SIG-M5 treated with dmso at 0.1 percent for 504 hours (cell line): ENCODE data around the gene TPP1.

Experiments
- DNase-seq: peaks from one replicate; lab custom pipeline; 2025; ENCODE audit not compliant: unreplicated experiment; lab: John Stamatoyannopoulos, UW

Gene TPP1

DNA sequence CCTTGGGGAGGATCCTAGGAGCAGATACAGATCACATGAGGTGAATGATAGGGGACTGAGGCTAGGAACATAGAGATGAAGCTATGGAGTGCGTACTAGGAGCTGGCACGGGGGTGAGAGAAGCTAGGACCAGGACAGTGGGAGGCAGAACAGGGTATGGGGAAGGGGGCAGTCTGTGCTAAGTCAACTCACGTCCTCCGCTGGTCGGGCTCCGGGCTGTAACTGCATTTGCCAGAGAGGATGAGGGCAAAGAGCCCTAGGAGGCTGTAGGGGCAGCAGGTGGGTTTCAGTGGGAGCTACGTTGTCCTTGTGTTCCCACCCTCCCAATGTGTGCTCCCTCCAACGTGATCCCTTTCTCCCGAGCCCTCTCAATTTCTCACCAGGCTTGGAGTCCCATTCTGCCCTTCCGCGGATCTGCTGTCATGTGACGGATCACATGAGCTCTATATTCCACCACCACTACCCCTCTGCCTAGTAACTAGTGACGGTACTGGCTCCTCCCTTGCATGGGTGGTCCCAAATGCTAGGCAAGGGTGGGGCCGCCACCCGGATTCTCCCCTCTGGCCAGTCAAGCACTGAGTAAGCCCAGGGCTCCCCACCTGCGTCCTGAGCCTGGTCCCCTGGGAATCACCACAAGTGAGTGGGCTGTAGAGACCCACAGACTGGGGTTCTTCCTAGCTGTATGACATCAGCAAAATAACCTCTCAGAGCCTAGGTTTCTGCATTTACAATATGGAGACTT is at the start of gene TPP1:
Gene TPP1, minus strand, starts transcription at position 419 of the 742 bp plus-strand sequence. Its CDS starts 22 bp downstream, at position 397.
- DNase-seq = peak; percentile 95

DNA sequence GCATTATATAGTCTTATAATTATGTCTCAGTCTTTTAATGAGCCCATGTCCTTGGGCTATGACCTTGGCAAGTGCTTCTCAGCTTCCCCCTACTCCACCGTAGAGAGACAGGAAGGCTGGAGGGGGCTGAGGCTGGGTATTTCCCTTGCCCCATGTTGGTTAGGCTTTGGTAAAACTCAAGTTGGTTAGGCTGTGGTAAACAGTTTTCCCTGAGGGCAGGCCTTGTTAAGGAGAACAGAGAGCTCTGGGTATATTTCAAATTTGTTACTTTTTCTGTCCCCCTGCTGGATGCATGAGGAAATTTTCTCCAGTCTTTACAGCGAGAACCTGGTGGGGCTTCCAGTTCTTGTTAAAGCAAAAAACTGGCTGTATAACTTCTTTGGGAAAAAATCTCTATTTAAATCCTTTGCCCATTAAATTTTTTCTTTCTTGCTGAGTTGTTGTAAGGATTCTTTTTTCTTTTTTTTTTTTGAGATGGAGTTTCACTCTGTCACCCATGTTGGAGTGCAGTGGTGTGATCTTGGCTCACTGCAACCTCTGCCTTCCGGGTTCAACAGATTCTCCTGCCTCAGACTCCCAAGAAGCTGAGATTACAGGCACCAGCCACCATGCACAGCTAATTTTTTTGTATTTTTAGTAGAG is 48.6 kb upstream of the TPP1 start:
- peak; percentile 54 for DNase-seq

DNA sequence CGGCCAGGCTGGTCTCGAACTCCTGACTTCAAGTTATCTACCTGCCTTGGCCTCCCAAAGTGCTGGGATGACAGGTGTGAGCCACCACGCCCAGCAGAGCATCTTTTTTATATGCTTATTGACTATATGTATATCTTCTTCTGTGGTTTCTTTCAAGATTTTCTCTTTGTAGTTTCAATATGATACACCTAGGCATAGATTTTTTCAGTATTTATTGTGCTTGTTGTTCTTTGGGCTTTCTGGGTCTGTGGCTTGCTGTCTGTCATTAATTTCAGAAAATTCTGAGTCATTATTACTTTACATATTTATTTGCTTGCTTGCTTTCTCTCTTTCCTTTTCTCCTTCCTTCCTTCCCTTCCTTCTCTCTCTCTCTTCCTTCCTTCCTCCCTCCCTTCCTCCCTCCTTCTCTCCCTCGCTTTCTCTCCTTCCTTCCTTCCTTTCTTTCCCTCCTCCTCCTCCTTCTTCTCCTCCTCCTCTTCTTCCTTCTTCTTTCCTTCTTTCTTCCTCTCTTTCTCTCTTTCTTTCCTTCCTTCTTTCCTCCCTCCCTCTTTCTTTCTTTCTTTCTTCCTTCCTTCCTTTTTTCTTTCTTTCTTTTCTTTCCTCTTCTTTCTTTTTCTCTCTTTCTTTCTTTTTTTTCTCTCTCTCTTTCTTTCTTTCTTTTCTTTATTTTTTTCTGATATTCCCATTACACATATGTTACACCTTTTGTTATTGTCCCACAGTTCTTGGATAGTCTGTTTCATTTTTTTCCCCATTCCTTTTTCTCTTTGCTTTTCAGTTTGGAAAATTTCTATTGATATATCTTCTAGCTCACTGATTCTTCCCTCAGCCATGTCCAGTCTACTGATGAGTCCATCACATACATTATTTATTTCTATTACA is 47.3 kb upstream of the TPP1 start:
- no peak for DNase-seq

DNA sequence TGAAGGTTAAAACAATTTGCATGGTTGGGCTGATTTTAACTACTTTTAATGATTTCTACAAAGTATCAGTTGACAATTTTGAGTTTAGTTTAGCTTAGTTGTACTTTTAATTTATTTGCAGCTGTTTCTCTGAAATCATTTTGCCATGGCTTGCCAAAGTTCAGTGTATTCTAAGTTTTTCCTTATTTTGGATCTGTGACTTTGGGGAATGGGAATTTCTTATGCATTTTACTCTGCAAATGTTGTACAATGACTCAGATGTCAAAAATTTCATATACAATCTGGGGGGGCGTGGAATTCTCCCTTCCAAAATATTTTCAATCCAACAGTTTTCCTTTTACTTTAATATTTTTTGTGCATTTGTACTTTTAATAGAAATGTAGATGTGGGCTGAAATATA is 45.3 kb upstream of the TPP1 start:
- DNase-seq = no peak

DNA sequence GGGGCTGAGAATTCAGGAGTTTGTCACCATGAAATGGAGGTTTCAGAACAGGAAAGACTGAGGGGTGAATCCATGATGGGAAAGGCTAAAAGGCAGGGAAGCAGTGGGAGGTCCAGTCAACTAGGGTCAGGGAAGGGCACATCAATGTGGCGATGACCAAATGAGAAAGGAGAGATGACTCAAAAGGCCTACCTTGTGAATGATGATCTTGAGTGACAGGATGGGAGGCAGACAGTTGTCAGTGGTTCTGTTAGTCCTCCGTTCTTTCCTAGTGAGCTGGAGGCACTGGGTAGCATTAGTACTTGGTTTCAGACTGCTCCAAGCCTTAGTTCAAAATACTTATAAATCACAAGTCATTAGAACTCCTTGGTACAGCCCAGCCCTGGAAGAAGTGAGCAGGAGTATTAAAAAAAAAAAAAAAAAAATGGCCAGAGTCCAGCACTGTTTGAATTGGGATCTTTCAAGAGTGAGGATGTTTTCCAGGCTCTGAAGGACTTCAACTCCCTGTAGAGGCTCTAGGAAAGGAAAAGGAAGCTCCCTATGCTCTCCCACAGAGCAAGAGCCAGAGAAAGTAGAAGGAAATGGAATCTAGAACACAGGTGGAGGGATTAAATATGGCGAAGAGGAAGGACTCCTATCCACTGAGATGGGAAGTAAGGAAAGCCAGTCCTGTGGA is 44.7 kb upstream of the TPP1 start:
- no peak for DNase-seq

DNA sequence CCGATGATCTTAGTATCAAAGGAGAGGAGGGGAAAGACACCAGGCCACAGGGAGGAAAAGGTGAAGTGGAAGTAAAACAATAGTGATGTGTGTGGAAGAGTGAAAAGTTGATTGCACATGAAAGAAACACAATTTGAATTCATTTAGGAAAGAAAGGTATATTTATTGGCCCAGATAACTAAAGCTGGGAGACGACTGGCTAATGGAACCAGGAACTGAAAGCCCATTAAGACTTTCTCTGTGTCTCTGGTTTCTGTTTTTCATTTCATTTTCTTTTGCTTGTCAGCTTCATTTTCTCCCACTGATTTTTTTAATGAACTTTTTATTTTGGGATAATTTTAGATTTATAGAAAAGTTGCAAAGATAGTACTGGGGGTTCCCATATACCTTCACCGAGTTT is 41.5 kb upstream of the TPP1 start:
- no peak for DNase-seq

DNA sequence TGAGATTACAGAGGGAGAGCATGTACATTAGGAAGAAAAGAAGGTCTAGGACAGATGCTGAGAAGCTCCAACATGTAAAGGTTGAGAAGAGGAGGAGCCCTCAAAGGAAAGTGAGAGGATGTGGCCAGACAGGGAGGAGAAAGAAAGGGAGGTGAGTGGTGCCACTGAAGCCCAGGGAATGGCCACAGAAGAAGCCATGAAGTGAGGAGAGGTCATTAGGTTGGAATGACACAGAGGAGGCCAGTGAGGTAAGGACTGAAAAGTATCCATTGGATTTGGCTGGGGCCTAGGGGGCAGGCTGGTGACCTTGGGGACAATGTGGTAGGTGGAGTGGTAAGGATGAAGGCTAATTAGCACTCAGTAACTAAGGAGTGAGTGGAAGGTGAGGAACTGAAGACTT is 39.4 kb upstream of the TPP1 start:
- DNase-seq = no peak

DNA sequence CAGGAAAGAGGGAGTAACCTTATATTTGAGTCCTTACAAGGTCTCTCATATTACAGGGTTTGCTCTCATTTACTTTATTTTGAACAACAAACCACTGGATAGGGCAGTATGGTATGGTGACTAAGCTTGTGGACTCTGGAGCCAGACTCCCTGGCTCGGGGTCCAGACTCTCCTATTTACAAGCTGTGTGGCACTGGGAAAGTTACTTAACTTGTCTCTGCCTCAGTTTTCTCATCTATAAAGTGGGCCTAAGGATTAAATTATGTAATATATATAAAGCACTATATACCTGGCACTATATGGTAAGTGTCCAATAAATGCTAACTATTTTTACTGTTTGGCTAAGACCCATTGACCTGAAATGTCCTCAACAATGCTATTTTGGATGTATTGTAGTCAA is 38.1 kb upstream of the TPP1 start:
- no peak for DNase-seq

DNA sequence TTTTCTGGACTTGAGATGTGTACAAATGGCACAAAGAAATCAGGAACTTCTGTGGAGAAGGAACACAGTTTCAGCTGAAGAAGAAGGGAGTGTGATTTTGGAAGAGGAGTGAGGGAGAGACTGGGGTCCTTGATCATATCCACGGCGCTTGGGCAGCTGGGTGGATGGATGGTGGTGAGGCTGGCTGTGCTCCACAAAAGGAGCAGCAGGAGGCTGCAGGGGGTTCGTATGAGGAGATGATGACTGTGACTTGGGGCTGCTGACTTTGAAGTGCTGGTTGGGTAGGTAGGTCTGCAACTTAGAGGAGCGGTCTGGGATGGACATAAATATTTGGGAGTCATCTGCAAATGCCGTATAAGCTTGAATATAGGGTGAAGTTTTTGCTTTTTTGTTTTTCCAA is 37.7 kb upstream of the TPP1 start:
- no peak for DNase-seq

DNA sequence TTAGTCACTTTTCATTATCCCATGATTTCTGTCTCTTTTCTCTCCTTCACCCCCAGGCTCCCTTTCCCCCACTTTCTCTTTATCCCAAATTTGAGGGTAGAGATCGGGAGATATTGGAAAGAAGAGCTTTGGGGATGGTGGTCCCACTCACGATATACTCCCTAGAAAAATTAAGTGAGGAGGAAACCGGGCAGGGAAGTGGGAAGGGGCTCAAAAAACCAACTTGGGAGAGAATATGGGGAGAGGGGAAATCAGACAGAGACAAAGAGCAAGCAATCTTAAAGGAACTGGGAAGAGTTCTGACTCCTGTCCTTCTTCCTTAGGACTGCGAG is 37.3 kb upstream of the TPP1 start:
- no peak for DNase-seq

DNA sequence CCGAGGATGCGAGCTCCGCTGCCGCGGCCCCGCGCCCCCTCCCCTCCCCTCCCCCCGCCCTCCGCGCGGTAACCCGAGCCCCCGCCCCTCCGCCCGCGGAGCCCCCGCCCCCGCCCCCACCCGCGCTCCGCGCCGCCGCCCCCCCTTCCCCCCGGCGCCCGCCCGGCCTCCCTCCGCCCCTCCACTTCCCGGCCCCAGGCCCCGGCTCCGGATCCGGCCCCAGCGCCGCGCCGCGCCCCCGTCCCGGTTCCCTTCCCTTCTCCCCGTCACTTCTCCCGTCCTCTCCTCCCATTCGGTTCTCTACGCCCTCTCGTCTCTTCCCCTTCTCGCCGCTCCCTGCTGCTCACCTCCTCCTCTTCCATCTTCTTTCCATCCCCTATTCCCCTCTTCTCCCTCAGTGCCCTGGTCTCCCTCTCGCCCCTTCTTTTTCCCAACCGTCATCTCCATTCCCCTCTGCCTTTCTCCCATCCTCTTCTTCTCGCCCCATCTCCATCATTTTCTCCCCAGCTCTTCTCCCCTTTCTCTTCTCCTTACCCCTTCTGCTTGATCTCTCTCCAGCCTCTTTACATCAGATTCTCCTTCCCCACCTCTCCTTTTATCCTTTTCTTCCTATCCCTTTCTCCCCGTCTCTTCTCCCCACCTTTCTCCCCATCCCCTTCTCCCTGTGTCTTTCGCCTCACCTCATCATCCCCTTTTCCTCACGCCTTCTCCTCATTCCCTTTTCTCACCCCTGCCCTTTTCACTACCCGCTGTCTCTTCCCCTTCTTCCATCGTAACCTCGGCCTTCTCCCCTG is 36.8 kb upstream of the TPP1 start, which contains the start of gene DCHS1:
Gene DCHS1, minus strand, starts transcription at position 20 of the 794 bp plus-strand sequence. CDS start 14,196 bp downstream, outside the sequence.
- no peak for DNase-seq

DNA sequence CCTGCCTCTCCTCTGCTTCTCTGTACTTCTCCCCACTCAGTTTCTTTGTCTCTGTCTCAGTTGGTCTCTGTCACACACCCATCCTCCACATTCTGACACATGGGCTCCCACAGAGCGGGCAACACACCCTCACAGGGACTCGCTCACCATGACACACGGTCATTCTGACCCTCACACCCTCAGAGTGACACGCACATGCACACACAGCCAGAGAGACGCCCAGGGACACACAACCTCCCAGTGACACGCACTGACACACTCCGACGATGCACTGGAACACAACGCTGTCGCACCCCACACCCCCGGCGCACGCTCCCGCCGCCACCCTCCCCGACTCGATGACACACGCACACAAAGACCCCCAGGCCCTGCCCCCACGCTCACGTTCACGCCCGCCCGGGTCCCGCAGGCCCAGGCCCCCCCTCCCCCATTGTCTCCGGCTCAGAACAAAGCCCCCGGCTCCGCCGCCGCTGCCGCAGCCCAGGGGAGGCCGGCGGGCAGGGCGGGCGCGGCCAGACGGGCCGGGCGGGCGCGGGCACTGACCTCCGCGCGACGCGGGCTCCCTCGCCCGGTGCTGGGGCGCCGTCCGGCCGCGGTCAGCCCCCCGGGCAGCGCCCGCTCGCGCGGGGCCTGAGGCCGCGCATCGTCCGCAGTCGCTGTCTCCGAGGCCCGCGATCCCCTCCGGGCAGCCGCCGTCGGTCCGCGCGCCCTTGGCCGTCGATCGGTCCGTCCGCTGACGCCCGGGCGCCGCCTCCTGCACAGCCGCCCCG is 36.0 kb upstream of the TPP1 start:
- no peak for DNase-seq

DNA sequence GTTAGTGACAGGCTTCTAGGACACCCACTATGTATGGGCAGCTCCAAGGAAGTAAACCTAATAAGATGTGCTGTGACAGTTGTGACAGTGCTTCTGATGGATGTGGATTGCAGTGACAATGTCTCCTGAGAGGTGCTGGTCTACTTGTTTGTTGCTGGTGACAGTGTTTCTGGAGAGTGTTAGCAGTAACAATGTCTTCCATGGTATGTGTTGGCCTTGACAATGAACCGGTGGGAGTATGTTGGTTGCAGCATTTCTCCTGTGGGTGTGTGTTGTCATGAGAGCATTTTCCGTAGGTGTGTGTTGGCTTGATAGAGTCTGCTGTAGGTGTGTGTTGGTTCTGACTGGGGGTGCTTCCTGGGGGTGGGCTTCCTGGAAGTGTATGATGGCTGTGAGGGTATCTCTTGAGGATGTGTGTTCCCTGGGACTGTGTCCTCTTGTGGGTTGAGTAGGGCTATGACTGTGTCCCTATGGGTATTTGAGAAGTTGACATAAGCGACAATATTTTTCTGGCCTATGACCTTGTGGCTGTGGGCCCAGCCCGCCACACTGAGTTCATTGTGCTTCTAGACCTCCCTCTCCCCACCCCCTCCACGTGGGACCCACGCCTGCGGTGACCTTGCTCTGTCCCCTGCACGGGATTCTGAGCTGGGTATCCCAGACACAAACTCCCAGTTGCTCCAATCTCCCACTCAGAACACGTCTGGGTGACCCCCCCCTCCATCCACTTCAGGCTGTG is 35.2 kb upstream of the TPP1 start:
- no peak for DNase-seq

DNA sequence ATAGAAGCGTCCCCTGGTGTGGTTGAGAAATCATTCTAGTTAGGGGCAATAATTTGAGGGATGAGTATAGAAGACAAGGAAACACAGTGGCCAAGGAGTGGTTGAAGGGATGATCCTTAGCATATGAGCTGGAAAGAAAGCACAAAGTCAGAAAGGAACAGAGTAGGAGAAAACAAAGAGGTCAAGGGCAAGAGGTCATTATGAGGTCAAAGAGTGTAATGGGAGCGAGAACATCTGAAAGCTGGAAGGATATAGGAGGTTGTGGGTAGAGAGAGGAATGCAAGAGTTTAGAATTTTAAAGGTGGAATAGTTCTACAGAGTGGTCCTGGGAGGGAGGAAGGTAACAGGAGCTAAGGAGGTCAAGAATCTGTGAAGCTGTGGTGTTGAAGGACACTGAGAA is 34.4 kb upstream of the TPP1 start:
- no peak for DNase-seq

DNA sequence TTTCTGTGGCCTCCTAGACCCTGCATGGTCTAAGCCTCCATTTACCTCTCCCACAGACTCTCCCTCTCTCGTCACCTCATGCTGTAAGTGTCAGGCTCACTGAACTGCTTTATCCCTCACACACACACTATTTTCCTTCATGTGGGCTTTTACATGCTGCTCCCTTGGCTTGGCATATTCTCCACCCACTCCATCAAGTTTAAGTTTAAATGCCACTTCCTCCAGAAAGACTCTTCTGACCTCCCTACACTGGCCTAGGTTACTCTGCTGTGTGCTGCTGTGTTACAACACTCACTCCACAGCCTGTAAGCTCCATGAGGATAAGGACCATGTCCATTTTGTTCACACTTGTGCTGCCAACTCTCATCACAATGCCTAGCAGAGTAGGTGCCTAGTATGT is 33.9 kb upstream of the TPP1 start:
- no peak for DNase-seq

DNA sequence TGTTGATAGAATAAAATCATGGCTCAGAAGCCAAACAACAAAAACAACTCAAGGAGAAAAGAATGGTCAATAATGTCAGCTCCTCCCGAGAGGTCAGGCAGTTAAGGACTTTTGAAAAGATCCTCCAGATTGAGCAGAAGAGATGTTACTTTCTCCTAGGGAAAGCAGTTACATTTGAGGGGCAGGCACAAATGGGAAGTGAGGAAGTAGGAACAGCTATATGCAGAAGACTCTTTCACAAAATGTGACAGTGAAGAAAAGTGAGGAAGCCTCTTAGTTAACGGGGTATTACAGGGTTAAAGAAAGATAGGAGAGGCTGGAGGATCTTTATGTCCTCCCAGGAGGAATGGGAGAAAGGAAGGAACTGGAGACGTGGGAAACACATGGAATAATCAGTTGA is 33.0 kb upstream of the TPP1 start:
- no peak for DNase-seq

DNA sequence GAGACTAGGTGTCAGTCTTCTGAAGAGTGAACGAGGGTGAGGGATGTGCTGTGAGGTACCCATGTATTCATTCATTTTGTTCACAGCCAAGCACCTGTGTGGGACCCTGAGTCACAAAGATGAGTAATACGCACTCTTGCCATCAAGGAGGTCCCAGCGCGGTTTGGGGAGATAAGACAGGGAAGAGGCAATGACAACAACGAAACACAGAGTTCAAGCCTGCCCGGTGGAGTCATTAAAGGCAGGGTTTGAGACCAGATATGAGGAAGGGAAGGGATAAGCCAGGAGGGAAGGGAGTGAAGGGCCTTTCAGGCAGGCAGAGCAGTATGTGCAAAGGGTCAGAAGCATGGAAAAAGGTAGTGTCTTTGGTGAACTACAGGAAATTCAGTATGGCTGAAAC is 31.8 kb upstream of the TPP1 start:
- no peak for DNase-seq

DNA sequence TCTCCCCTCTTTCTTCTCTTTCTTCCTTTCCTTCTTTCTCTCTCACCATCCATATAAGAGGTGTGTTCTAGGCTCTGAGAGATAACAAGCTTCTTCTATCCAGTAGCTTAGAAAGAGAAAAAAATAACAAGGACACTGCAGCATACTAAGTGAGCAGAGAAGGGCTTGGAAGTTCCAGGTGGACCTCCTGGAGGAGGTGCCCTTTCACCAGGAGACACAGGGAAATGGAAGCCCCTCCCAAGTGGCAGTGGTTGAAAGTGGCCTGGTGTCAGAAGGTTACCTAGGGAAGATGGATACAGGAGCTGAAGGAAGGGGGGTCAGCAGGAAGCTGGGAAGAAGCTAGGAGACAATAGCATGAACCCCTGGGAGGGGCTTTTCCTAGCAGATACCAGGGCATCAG is 30.9 kb upstream of the TPP1 start:
- no peak for DNase-seq

DNA sequence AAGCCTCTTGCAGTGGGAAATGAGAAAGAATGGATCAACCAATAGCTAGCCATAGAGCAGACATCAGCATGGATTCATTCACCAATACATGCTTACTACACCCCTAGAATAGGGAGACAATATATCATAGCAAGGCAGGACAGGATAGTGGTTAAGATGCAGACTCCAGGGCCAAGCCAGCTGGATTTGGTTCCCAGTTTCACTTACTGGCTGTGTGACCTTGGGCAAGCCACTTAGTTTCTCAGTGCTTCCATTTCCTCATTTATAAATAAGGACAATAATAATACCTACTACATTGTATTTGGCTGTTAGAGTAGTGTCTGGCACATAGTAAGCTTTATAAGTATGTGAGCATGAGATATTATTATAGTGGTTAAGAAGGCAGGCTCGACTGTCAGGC is 29.3 kb upstream of the TPP1 start:
- DNase-seq = peak; percentile 20
